Measurements from ENCODE around the gene LRRFIP2. TPM values are rescaled to one million over a fixed set of nuclear protein-coding genes. Genes with fewer than 3 reads are reported as not detected.

The LRRFIP2 gene
- total and polyA plus RNA-seq, 2 of the 8 experiments (the other 6 are each of a cell fraction or from before 2014, with no cell fraction given), result 8.8 to 25.6 TPM

DNA sequence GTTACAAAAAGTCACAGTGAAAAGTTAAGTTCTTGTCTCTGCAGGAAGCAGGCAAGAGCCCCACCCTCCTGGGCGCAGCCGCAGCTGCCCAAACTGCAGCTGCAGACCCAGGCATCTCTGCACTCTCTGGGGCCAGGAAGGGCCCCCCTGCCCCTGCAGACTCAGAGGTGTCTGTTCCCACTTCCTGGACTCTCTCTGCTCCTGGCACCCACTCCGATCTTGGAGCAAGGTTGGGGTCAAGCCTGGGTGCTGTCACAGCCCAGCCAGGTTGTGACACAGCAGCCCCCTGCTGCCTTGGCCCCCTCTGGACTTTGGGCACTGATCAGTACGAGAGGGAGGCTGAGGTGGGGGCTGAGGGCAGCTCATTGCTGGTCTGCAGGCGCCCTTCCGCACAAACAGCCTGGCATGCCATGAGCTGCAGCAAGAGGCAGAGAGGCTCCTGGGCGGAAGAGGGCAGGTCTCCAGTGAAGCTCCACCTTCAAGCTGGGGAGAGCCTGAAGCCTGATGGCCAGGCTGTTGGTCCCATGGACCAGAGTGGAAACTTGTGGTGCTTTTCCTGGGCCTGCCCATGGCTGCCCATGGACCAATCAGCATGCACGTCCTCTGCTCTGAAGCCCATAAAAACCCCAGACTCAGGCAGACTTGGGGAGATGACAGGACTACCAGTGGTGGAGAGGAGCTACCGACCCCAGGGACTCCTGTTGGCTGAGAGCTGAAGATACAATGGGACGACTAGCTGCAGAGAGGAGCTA, 42.9 kb upstream of the LRRFIP2 start:
- 95% methylated on average over 10 of the region's 10 CpGs; no CpG with 5 or more reads in 1 of the 2 experiments for WGBS, 2 experiments (ENCODE audit: extremely low coverage in 1 of 2, insufficient coverage in 1 of 2, insufficient read length in 1 of 2, insufficient replicate concordance in 2 of 2, low coverage in 1 of 2, low lambda C conversion rate in 2 of 2, missing lambda C conversion rate in 1 of 2)
- no peak overlapping the region for H3K23ac ChIP-seq (ENCODE audit: insufficient read length)
- no peak overlapping the region for H3K4ac ChIP-seq (replicated peaks; ENCODE audit: insufficient read length, low read depth, low read length)
- H3K27me3 ChIP-seq (replicated peaks in 1 of 4; ENCODE audit: control insufficient read depth in 3 of 4, extremely low read depth in 1 of 4, insufficient read depth in 3 of 4, low read length in 3 of 4), result no peaks in the 10 kb centered on the region
- no peak overlapping the region for H2BK15ac ChIP-seq (ENCODE audit: low read length)
- H3K9me3 ChIP-seq (ENCODE audit: insufficient read depth in 2 of 2, low read depth in 1 of 2, low read length in 1 of 2), result peaks cover 3 to 6% of the 10 kb centered on the region in 2 experiments; a peak in 2 of 4 replicates
- ChIA-PET CTCF (ENCODE audit: partially characterized antibody) (interaction anchor here (0.6 to 0.9 kb wide), 2 partner anchors 42 to 124 kb away, joined by 3 to 4 read pairs; no protein-coding TSS in a partner anchor), POLR2A (ENCODE audit: partially characterized antibody) (no interaction called here)
- H2BK12ac ChIP-seq (ENCODE audit: low read depth, low read length), result no peak overlapping the region
- no peak overlapping the region for H3K14ac ChIP-seq (ENCODE audit: insufficient read length)
- H3K79me2 ChIP-seq (ENCODE audit: control insufficient read depth in 1 of 2, insufficient read depth in 2 of 2, low read length in 2 of 2), result no peaks in the 10 kb centered on the region
- no peaks in the 10 kb centered on the region for H3K36me3 ChIP-seq (ENCODE audit: control insufficient read depth in 2 of 4, insufficient read depth in 4 of 4, low read length in 3 of 4)
- H3K9ac ChIP-seq (replicated peaks in 1 of 4; ENCODE audit: extremely low read depth in 1 of 4, low read depth in 3 of 4, low read length in 3 of 4), result no peak overlapping the region
- no peaks in the 10 kb centered on the region for H3K23me2 ChIP-seq (ENCODE audit: low read depth, low read length)
- no peak overlapping the region for H4K91ac ChIP-seq (replicated peaks; ENCODE audit: insufficient read length, low read length)
- H2BK120ac ChIP-seq (replicated peaks; ENCODE audit: low read depth, low read length), result no peak overlapping the region
- TF ChIP-seq MAX (IDR thresholded peaks at IDR 0.05) (no peak), TCF12 (IDR thresholded peaks at IDR 0.05; ENCODE audit: low read depth, low read length) (no peak), CEBPB (IDR thresholded peaks at IDR 0.05; ENCODE audit: low read depth, low read length) (no peak), CHD2 (IDR thresholded peaks at IDR 0.05; ENCODE audit: low read length) (no peak), BCL11A (IDR thresholded peaks at IDR 0.05; ENCODE audit: low read depth in 2 of 2, low read length in 2 of 2) (no peak), KDM5A (IDR thresholded peaks at IDR 0.05; ENCODE audit: low read length) (no peak), ATF3 (IDR thresholded peaks at IDR 0.05; ENCODE audit: insufficient read depth, low read depth, low read length) (no peak), POLR2A (IDR thresholded peaks at IDR 0.05; ENCODE audit: control extremely low read depth in 1 of 2, low read depth in 2 of 2, low read length in 2 of 2) (no peak)
- H4K20me1 ChIP-seq (replicated peaks in 1 of 2; ENCODE audit: control insufficient read depth in 1 of 2, insufficient read depth in 2 of 2, low read length in 2 of 2), result no peaks in the 10 kb centered on the region
- DNase-seq (ENCODE audit: low read depth in 1 of 2, low spot score in 2 of 2) (no peak), FAIRE-seq (no peak)
- H4K8ac ChIP-seq (ENCODE audit: extremely low read depth, insufficient read depth, low read length), result no peak overlapping the region; the same call in 1 of the 2 replicates
- H3K4me3 ChIP-seq (ENCODE audit: extremely low read depth in 1 of 4, insufficient read depth in 2 of 4, low read depth in 3 of 4, low read length in 4 of 4), result no peak overlapping the region
- H2BK20ac ChIP-seq (ENCODE audit: low read length), result no peak overlapping the region
- H2AK5ac ChIP-seq (ENCODE audit: low read depth, low read length), result no peak overlapping the region
- H3K18ac ChIP-seq (ENCODE audit: extremely low read depth, low read length), result no peak overlapping the region
- no peak overlapping the region for H3K56ac ChIP-seq (replicated peaks; ENCODE audit: insufficient read length, low read depth, low read length)
- H4K5ac ChIP-seq (ENCODE audit: insufficient read length, low read depth, low read length), result no peak overlapping the region
- no peaks in the 10 kb centered on the region for H3K4me1 ChIP-seq (replicated peaks in 1 of 4; ENCODE audit: control insufficient read depth in 3 of 4, insufficient read depth in 4 of 4, low read length in 3 of 4)
- no peak overlapping the region for H2AFZ ChIP-seq (ENCODE audit: low read length)
- no peak overlapping the region for H2BK5ac ChIP-seq (ENCODE audit: low read depth, low read length)
- no peak overlapping the region for H3K27ac ChIP-seq (ENCODE audit: low read depth, low read length)
- no peak overlapping the region for H3K4me2 ChIP-seq (ENCODE audit: insufficient read depth in 1 of 2, low read depth in 2 of 2, low read length in 2 of 2)
- H3K79me1 ChIP-seq (ENCODE audit: low read depth, low read length), result no peaks in the 10 kb centered on the region
